Measurements from ENCODE around the gene CXorf65. TPM values are rescaled to one million over a fixed set of nuclear protein-coding genes. Genes with fewer than 3 reads are reported as not detected.

Gene CXorf65
- total RNA-seq, 1 experiment from 2014 or later, result 0.28 TPM

- H3K9me3 ChIP-seq (replicated peaks), result no peaks in the 10 kb centered on the region
- peaks cover 48% of the 10 kb centered on the region for H3K36me3 ChIP-seq
- H3K27ac ChIP-seq, result no peak overlapping the region
- peaks cover 4% of the 10 kb centered on the region; the same call in 1 of the 2 replicates for H3K4me1 ChIP-seq
- no peaks in the 10 kb centered on the region for H3K27me3 ChIP-seq
- H3K4me3 ChIP-seq, result no peak overlapping the region
- no peak for DNase-seq
Measured at GRCh38 chrX:71060127-71060526, 46.4 kb downstream of the CXorf65 start.

DNA sequence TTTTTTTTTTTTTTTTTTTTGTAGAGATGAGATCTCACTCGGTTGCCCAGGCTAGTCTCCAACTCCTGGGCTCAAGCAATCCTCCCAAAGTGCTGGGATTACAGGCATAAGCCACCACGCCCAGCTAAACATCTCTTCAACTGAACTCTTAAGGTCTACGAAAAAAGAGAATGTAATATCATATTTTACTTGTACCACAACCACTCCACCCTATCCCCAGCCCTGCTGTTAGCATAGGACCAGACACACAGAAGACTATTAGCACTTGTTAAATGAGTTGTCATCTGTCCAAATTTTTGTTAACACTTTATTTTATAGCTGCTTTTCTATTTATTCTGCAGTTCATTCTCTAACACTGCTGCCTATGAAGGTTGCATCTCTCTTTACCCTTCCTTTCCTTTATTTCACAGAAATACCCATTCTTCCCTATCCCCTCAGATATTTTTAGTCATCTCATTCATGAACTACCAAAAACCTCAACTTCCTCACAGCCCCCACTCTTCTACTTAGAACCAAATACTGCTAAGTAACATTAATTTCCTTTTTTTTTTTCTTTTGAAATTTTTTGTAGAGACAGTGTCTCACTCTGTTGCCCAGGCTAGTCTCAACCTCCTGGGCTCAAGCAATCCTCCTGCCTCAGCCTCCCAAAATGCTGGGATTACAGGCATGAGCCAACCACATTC, 48.6 kb downstream of the CXorf65 start:
- Histone ChIP-seq H3K4me3 (no peak overlapping the region), H3K4me1 (peaks cover 4% of the 10 kb centered on the region; the same call in 1 of the 2 replicates), H3K27ac (no peak overlapping the region), H3K36me3 (peaks cover 37% of the 10 kb centered on the region), H3K9me3 (replicated peaks) (no peaks in the 10 kb centered on the region), H3K27me3 (no peaks in the 10 kb centered on the region)
- DNase-seq, result no peak

DNA sequence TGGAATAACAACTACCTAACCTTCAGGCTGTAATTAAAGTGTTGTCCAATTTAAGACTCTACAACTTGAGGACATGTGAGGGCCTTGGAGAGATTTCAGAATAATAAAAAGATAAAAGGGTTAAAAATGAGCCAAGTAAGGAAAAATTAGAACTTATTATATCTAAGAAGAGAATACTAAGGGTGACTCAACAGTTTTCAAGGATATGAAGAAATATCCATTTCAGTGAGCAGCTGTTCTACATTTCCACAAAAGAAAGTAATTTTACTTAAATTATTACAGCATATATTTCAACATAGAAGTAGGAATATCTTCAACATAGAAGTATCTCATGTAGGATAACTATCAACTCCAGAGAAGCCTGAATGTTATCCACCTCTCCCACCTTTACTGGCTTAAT, 49.7 kb downstream of the CXorf65 start:
- Histone ChIP-seq H3K27ac (no peak overlapping the region), H3K9me3 (replicated peaks) (no peaks in the 10 kb centered on the region), H3K4me3 (no peak overlapping the region), H3K27me3 (no peaks in the 10 kb centered on the region), H3K4me1 (peaks cover 4% of the 10 kb centered on the region; the same call in 1 of the 2 replicates), H3K36me3 (peaks cover 28% of the 10 kb centered on the region)
- no peak for DNase-seq

Other genes starting within 250 kb of the CXorf65 start
- 0.08 and 0.23 TPM in 2 replicates for gene TEX11, start 198.0 kb downstream of the CXorf65 start, total RNA-seq (2014; rRNA removed; shearing (Covaris generic))
- gene SLC7A3, start 175.6 kb downstream of the CXorf65 start, total RNA-seq (2014; rRNA removed; shearing (Covaris generic)), result 17.9 and 20.1 TPM in 2 replicates
- 103 and 105 TPM in 2 replicates for gene SNX12, start 38.4 kb downstream of the CXorf65 start, total RNA-seq (2014; rRNA removed; shearing (Covaris generic))
- gene FOXO4, start 10.9 kb downstream of the CXorf65 start, total RNA-seq (2014; rRNA removed; shearing (Covaris generic)), result 10.9 and 11.0 TPM in 2 replicates
- gene IL2RG, start 4.8 kb upstream of the CXorf65 start, total RNA-seq (2014; rRNA removed; shearing (Covaris generic)), result 0.10 TPM in 1 of 2 replicates, not detected in the other
- 39.8 and 44.3 TPM in 2 replicates for gene MED12, start 11.9 kb upstream of the CXorf65 start, total RNA-seq (2014; rRNA removed; shearing (Covaris generic))
- gene NLGN3, start 38.1 kb upstream of the CXorf65 start, total RNA-seq (2014; rRNA removed; shearing (Covaris generic)), result 0.58 and 0.95 TPM in 2 replicates
- gene GJB1, start 116.5 kb upstream of the CXorf65 start, total RNA-seq (2014; rRNA removed; shearing (Covaris generic)), result 1.1 and 1.2 TPM in 2 replicates
- gene ZMYM3, start 147.4 kb upstream of the CXorf65 start, total RNA-seq (2014; rRNA removed; shearing (Covaris generic)), result 46.6 and 49.9 TPM in 2 replicates
- 896 and 933 TPM in 2 replicates for gene NONO, start 176.9 kb upstream of the CXorf65 start, total RNA-seq (2014; rRNA removed; shearing (Covaris generic))
- 4.5 and 5.0 TPM in 2 replicates for gene ITGB1BP2, start 195.0 kb upstream of the CXorf65 start, total RNA-seq (2014; rRNA removed; shearing (Covaris generic))

All from SJCRH30 (cell line).